HCT116 (cell line): ENCODE results near the gene ISCU.

Experiments used
- CTCF ChIP-seq, 3 experiments: fragments of 200-600 bp in 1 of 3; sonication (generic) in 1 of 3; IDR thresholded peaks in 2 of 3; conservative IDR thresholded peaks in 1 of 3; 2 replicates each; pipeline ENCODE4 v1.5.1; 2012 to 2017; ENCODE audit warnings: low read depth in 2 of 3, low read length in 2 of 3, antibody characterized with exemption in 1 of 3, borderline replicate concordance in 1 of 3, control low read depth in 1 of 3, mild to moderate bottlenecking in 1 of 3, mixed read lengths in 1 of 3, mixed run types in 1 of 3, moderate library complexity in 1 of 3; ENCODE audit not compliant: insufficient read depth in 1 of 3
- EGR1 ChIP-seq: IDR thresholded peaks from 2 replicates; pipeline ENCODE4 v1.6.1; 2012; ENCODE audit warnings: low read depth
- POLR2A ChIP-seq: IDR thresholded peaks from 2 replicates; pipeline ENCODE4 v1.7.0; 2011; ENCODE audit warnings: borderline replicate concordance; ENCODE audit not compliant: insufficient read depth, insufficient read length; ENCODE audit errors: extremely low read depth
- POLR2AphosphoS5 ChIP-seq: IDR thresholded peaks from 2 replicates; pipeline ENCODE4 v1.6.1; 2011; ENCODE audit warnings: mild to moderate bottlenecking, low read depth, low read length, moderate library complexity
- RAD21 ChIP-seq: IDR thresholded peaks from 2 replicates; pipeline ENCODE4 v1.6.1; 2012; ENCODE audit warnings: low read depth, mild to moderate bottlenecking

GRCh38 chr12:108583991-108584390, 21.6 kb downstream of the ISCU start:
- TF ChIP-seq EGR1 (no peak), POLR2A (no peak), CTCF (IDR thresholded peaks at IDR 0.05 in 2 of 3, conservative IDR thresholded peaks at IDR 0.05 in 1 of 3; ENCODE audit: borderline replicate concordance in 1 of 3, insufficient read depth in 1 of 3, low read depth in 2 of 3, low read length in 2 of 3) (no peak), POLR2AphosphoS5 (no peak), RAD21 (no peak)
